ENCODE results near the gene CCDC57. TPM values are rescaled to one million over a fixed set of nuclear protein-coding genes. Genes with fewer than 3 reads are reported as not detected.
A peak's percentile ranks its signal among the peaks of the same experiment; 100 is the strongest.

The CCDC57 gene
- total RNA-seq, 4 donors from 2014 or later, result 8.4 to 21.6 (median 16.4) TPM

GRCh38 chr17:82231562-82232321, 19.1 kb upstream of the CCDC57 start:
- Histone ChIP-seq H3K27me3 (peaks cover 0 to 5% (median 0%) of the 10 kb centered on the region in 4 donors), H3K27ac (replicated peaks in 1 of 4) (peak overlapping the region; percentile 89 to 93 (median 92)), H3K4me3 (peak overlapping the region; percentile 63 to 76 (median 74)), H3K36me3 (peaks cover 0 to 9% (median 2%) of the 10 kb centered on the region in 4 donors), H3K9me3 (no peaks in the 10 kb centered on the region), H3K4me1 (peaks cover 52 to 86% (median 78%) of the 10 kb centered on the region in 4 donors)
- TF ChIP-seq POLR2AphosphoS5 (IDR thresholded peaks at IDR 0.05), result peak; percentile 68 to 72
- TF ChIP-seq, protein P1, sequence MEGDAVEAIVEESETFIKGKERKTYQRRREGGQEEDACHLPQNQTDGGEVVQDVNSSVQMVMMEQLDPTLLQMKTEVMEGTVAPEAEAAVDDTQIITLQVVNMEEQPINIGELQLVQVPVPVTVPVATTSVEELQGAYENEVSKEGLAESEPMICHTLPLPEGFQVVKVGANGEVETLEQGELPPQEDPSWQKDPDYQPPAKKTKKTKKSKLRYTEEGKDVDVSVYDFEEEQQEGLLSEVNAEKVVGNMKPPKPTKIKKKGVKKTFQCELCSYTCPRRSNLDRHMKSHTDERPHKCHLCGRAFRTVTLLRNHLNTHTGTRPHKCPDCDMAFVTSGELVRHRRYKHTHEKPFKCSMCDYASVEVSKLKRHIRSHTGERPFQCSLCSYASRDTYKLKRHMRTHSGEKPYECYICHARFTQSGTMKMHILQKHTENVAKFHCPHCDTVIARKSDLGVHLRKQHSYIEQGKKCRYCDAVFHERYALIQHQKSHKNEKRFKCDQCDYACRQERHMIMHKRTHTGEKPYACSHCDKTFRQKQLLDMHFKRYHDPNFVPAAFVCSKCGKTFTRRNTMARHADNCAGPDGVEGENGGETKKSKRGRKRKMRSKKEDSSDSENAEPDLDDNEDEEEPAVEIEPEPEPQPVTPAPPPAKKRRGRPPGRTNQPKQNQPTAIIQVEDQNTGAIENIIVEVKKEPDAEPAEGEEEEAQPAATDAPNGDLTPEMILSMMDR (IDR thresholded peaks at IDR 0.05), result no peak
- TF ChIP-seq EP300 (IDR thresholded peaks at IDR 0.05), result no peak
- TF ChIP-seq POLR2A (IDR thresholded peaks at IDR 0.05; ENCODE audit: low read depth), result peak; percentile 1
- DNase-seq (ENCODE audit: extremely low spot score), result peak; percentile 92
- WGBS, result 6% methylated on average over 29 of the region's 42 CpGs
- intact Hi-C loops (cut with DNase I), result no loop called here

- Histone ChIP-seq H3K4me1 (peaks cover 46 to 81% (median 74%) of the 10 kb centered on the region in 4 donors), H3K4me3 (peak overlapping the region; percentile 63 to 76 (median 74)), H3K27ac (replicated peaks in 1 of 4) (peak overlapping the region; percentile 89 to 93 (median 92)), H3K36me3 (peaks cover 0 to 5% (median 0%) of the 10 kb centered on the region in 4 donors), H3K27me3 (peaks cover 0 to 5% (median 0%) of the 10 kb centered on the region in 4 donors), H3K9me3 (no peaks in the 10 kb centered on the region)
- WGBS, result no CpG with 5 or more reads among the region's 18 CpGs
- peak; percentile 92 for DNase-seq (ENCODE audit: extremely low spot score)
- intact Hi-C loops (cut with DNase I), result no loop called here
- TF ChIP-seq EP300 (IDR thresholded peaks at IDR 0.05), result no peak
- TF ChIP-seq, protein P1 (IDR thresholded peaks at IDR 0.05), result no peak
- TF ChIP-seq POLR2A (IDR thresholded peaks at IDR 0.05; ENCODE audit: low read depth), result no peak
- no peak for TF ChIP-seq POLR2AphosphoS5 (IDR thresholded peaks at IDR 0.05)
These were observed 18.6 kb upstream of the CCDC57 start for GRCh38 chr17:82231312-82231561.

- Histone ChIP-seq H3K4me3 (peak overlapping the region; percentile 63 to 76 (median 74)), H3K9me3 (no peaks in the 10 kb centered on the region), H3K27ac (replicated peaks in 1 of 4) (peak overlapping the region; percentile 89 to 93 (median 92)), H3K27me3 (peaks cover 0 to 5% (median 0%) of the 10 kb centered on the region in 4 donors), H3K36me3 (peaks cover 0 to under 1% (median 0%) of the 10 kb centered on the region in 4 donors), H3K4me1 (peaks cover 44 to 77% (median 72%) of the 10 kb centered on the region in 4 donors)
- intact Hi-C loops (cut with DNase I), result no loop called here
- peak; percentile 95 for DNase-seq (ENCODE audit: extremely low spot score)
- WGBS, result no CpG with 5 or more reads among the region's 76 CpGs
- TF ChIP-seq, protein P1 (IDR thresholded peaks at IDR 0.05), result peak; percentile 43 to 79 (median 61)
- no peak for TF ChIP-seq EP300 (IDR thresholded peaks at IDR 0.05)
- TF ChIP-seq POLR2A (IDR thresholded peaks at IDR 0.05; ENCODE audit: low read depth), result peak; percentile 36
- peak; percentile 60 to 81 for TF ChIP-seq POLR2AphosphoS5 (IDR thresholded peaks at IDR 0.05)
These were observed 18.1 kb upstream of the CCDC57 start for GRCh38 chr17:82230609-82231311.

DNA sequence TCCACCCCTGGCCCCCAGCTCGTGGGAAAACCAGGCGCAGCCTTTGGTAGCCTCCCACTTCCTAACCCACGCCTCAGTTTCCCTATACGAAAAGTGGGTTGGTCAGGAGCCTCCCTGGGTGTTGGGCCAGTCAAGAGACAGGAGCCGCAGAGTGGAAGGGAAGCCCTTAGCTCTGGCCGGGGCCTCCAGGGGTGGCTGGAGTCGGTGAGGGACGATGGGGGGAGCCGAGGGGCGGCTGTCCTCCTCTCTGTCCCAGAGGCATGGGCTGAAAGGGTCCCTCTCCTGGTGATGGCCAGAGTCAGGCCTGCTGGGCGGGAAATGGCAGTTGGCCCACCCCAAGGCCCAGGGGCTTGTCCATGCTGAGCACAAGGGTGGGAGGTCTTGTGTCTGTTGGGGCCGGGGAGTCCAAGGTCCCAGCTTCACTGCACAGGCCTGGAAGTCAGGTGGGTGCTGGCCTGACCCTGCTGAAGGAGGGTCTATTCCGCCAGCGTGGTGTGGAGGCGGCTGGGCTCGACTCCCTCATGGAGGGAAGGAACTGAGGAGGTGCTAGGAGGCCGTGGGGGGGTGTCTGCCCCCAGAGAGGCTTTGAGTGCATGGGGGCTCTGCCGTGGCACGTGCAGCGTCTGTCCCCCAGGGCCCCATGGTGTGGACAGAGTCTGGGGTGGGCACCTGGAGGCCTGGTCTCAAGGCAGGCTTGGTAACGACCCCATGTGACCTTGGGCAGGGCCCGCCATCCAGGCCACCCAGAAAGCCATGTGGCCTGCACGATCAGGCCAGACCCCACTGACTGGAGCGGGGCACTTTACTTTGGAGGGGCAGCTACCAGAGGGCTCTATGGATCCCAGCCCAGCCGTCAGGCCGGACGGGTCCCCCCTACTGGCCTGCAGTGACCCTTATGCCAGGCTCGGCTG, 17.3 kb upstream of the CCDC57 start:
- peaks cover 45 to 69% (median 66%) of the 10 kb centered on the region in 4 donors for H3K4me1 ChIP-seq
- peaks cover 0 to 5% (median 0%) of the 10 kb centered on the region in 4 donors for H3K27me3 ChIP-seq

More for the DNA sequence above, 17.3 kb upstream of the CCDC57 start:
- H3K4me3 ChIP-seq, result peak overlapping the region; percentile 63 to 76 (median 74)
- intact Hi-C loops (cut with DNase I), result no loop called here
- 42% methylated on average over 11 of the region's 28 CpGs for whole genome bisulfite sequencing
- H3K27ac ChIP-seq (replicated peaks in 1 of 4), result peak overlapping the region; percentile 89 to 93 (median 92)
- TF ChIP-seq POLR2AphosphoS5 (IDR thresholded peaks at IDR 0.05) (no peak), POLR2A (IDR thresholded peaks at IDR 0.05; ENCODE audit: low read depth) (no peak), EP300 (IDR thresholded peaks at IDR 0.05) (no peak)
- TF ChIP-seq, protein P1 (IDR thresholded peaks at IDR 0.05), result no peak
- no peaks in the 10 kb centered on the region for H3K36me3 ChIP-seq
- DNase-seq (ENCODE audit: extremely low spot score), result no peak
- no peaks in the 10 kb centered on the region for H3K9me3 ChIP-seq

All from esophagus muscularis mucosa (tissue), 4 donors.